ENCODE measurements around the gene PCNP.

PCNP gene

DNA sequence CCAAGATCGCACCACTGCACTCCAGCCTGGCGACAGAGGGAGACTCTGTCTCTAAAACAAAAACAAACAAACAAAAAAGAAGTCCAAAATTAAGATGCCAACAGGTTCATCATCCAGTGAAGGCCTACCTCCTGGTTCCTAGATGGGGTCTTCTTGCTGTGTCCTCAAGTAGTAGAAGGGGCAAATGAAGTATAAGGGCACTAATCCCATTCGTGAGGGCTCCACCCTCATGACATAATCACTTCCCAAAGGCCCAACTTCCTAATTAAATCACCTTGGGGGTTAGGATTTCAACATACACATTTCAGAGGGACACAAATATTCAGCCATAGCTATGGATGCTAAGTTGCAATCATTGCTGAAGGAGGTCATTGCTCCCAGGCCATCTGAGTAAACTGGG, 45.8 kb downstream of the PCNP start:
- TF ChIP-seq FOXM1 (IDR thresholded peaks at IDR 0.05; ENCODE audit: borderline replicate concordance, low read depth) (no peak), RAD21 (IDR thresholded peaks at IDR 0.05; ENCODE audit: low read depth) (no peak), ZBTB7A (IDR thresholded peaks at IDR 0.05; ENCODE audit: low read depth) (no peak), CREB1 (IDR thresholded peaks at IDR 0.05; ENCODE audit: low read depth) (no peak), TCF12 (IDR thresholded peaks at IDR 0.05; ENCODE audit: low read depth) (no peak), EP300 (IDR thresholded peaks at IDR 0.05; ENCODE audit: borderline replicate concordance) (no peak), EGR1 (IDR thresholded peaks at IDR 0.05) (no peak), YY1 (IDR thresholded peaks at IDR 0.05; ENCODE audit: low read depth) (no peak), NFIC (IDR thresholded peaks at IDR 0.05) (no peak), CEBPB (IDR thresholded peaks at IDR 0.05) (no peak), TAF1 (IDR thresholded peaks at IDR 0.05; ENCODE audit: low read depth) (no peak), TEAD4 (IDR thresholded peaks at IDR 0.05) (no peak)
- TF ChIP-seq, protein P1, sequence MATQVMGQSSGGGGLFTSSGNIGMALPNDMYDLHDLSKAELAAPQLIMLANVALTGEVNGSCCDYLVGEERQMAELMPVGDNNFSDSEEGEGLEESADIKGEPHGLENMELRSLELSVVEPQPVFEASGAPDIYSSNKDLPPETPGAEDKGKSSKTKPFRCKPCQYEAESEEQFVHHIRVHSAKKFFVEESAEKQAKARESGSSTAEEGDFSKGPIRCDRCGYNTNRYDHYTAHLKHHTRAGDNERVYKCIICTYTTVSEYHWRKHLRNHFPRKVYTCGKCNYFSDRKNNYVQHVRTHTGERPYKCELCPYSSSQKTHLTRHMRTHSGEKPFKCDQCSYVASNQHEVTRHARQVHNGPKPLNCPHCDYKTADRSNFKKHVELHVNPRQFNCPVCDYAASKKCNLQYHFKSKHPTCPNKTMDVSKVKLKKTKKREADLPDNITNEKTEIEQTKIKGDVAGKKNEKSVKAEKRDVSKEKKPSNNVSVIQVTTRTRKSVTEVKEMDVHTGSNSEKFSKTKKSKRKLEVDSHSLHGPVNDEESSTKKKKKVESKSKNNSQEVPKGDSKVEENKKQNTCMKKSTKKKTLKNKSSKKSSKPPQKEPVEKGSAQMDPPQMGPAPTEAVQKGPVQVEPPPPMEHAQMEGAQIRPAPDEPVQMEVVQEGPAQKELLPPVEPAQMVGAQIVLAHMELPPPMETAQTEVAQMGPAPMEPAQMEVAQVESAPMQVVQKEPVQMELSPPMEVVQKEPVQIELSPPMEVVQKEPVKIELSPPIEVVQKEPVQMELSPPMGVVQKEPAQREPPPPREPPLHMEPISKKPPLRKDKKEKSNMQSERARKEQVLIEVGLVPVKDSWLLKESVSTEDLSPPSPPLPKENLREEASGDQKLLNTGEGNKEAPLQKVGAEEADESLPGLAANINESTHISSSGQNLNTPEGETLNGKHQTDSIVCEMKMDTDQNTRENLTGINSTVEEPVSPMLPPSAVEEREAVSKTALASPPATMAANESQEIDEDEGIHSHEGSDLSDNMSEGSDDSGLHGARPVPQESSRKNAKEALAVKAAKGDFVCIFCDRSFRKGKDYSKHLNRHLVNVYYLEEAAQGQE (IDR thresholded peaks at IDR 0.05; ENCODE audit: low read depth), result no peak
- TF ChIP-seq, protein P2, sequence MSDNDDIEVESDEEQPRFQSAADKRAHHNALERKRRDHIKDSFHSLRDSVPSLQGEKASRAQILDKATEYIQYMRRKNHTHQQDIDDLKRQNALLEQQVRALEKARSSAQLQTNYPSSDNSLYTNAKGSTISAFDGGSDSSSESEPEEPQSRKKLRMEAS (IDR thresholded peaks at IDR 0.05), result no peak
- TF ChIP-seq, protein P3, sequence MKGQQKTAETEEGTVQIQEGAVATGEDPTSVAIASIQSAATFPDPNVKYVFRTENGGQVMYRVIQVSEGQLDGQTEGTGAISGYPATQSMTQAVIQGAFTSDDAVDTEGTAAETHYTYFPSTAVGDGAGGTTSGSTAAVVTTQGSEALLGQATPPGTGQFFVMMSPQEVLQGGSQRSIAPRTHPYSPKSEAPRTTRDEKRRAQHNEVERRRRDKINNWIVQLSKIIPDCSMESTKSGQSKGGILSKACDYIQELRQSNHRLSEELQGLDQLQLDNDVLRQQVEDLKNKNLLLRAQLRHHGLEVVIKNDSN (IDR thresholded peaks at IDR 0.05), result no peak

DNA sequence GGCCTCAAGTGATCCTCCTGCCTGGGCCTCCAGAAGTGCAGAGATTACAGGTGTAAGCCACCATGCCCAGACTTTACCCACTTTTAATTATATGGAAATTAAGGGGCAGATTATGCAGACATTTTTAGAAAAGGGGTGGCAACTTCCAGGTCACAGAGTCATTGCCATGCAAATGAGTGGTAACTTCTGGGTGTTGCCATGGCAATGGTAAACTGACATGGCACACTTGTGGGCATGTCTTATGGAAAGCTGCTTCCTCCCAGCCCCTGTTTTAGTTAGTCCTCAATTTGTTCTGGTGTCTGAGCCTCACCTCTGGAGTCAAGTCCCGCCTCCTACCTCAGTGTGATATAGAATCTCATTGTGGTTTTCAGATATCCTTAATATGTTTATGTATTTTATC, 49.7 kb downstream of the PCNP start:
- TF ChIP-seq CEBPB (IDR thresholded peaks at IDR 0.05) (no peak), CREB1 (IDR thresholded peaks at IDR 0.05; ENCODE audit: low read depth) (no peak), EGR1 (IDR thresholded peaks at IDR 0.05) (no peak), NFIC (IDR thresholded peaks at IDR 0.05) (no peak), EP300 (IDR thresholded peaks at IDR 0.05; ENCODE audit: borderline replicate concordance) (no peak), FOXM1 (IDR thresholded peaks at IDR 0.05; ENCODE audit: borderline replicate concordance, low read depth) (no peak), TAF1 (IDR thresholded peaks at IDR 0.05; ENCODE audit: low read depth) (no peak), TEAD4 (IDR thresholded peaks at IDR 0.05) (no peak), RAD21 (IDR thresholded peaks at IDR 0.05; ENCODE audit: low read depth) (no peak), TCF12 (IDR thresholded peaks at IDR 0.05; ENCODE audit: low read depth) (no peak), YY1 (IDR thresholded peaks at IDR 0.05; ENCODE audit: low read depth) (no peak), ZBTB7A (IDR thresholded peaks at IDR 0.05; ENCODE audit: low read depth) (no peak)
- TF ChIP-seq, protein P2 (IDR thresholded peaks at IDR 0.05), result no peak
- TF ChIP-seq, protein P3 (IDR thresholded peaks at IDR 0.05), result no peak
- TF ChIP-seq, protein P1 (IDR thresholded peaks at IDR 0.05; ENCODE audit: low read depth), result no peak

DNA sequence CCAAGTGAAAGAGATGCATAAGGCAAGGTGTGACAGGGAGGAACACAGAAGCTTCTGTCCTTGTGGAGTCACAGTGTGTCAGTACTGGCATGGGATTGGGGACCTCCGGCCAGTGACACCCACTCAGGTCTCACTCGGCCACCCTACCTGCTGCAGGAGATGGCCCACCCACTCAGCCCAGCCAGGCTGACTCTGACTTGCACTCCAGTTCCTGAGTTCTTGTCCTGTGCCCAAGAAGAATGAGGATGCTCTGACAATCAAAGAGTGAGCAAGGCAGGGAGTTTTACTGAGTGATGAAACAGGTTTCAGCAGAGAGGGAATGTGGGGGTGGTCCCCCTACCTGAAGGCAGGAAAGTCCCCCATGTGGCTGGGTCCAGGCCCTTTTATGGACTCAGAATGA, 50.9 kb downstream of the PCNP start:
- TF ChIP-seq YY1 (IDR thresholded peaks at IDR 0.05; ENCODE audit: low read depth) (no peak), EP300 (IDR thresholded peaks at IDR 0.05; ENCODE audit: borderline replicate concordance) (no peak), EGR1 (IDR thresholded peaks at IDR 0.05) (no peak), CEBPB (IDR thresholded peaks at IDR 0.05) (no peak), NFIC (IDR thresholded peaks at IDR 0.05) (no peak), ZBTB7A (IDR thresholded peaks at IDR 0.05; ENCODE audit: low read depth) (no peak), TEAD4 (IDR thresholded peaks at IDR 0.05) (no peak), TAF1 (IDR thresholded peaks at IDR 0.05; ENCODE audit: low read depth) (no peak), TCF12 (IDR thresholded peaks at IDR 0.05; ENCODE audit: low read depth) (no peak), FOXM1 (IDR thresholded peaks at IDR 0.05; ENCODE audit: borderline replicate concordance, low read depth) (no peak)
- TF ChIP-seq, protein P1 (IDR thresholded peaks at IDR 0.05; ENCODE audit: low read depth), result no peak
- TF ChIP-seq, protein P3 (IDR thresholded peaks at IDR 0.05), result no peak
- TF ChIP-seq, protein P2 (IDR thresholded peaks at IDR 0.05), result no peak
